COLO668 (cell line): ENCODE results near the gene DNAL1.

Source experiments
- DNase-seq: peaks from one replicate; lab custom pipeline; 2025; ENCODE audit not compliant: unreplicated experiment; lab: John Stamatoyannopoulos, UW

DNAL1 gene

GRCh38 chr14:73722581-73722980, 77.8 kb downstream of the DNAL1 start:
- DNase-seq = no peak

GRCh38 chr14:73723406-73723796, 78.6 kb downstream of the DNAL1 start:
- DNase-seq = no peak

GRCh38 chr14:73723797-73724661, 79.2 kb downstream of the DNAL1 start:
- no peak for DNase-seq

- DNase-seq = no peak
Measured at GRCh38 chr14:73724696-73725095, 79.9 kb downstream of the DNAL1 start.

GRCh38 chr14:73725116-73726024, 80.6 kb downstream of the DNAL1 start:
- DNase-seq = no peak

- DNase-seq = no peak
Measured at GRCh38 chr14:73726025-73726961, 81.5 kb downstream of the DNAL1 start.

- DNase-seq = no peak
Measured at GRCh38 chr14:73727166-73727565, 82.4 kb downstream of the DNAL1 start.

GRCh38 chr14:73728717-73729330, 84.0 kb downstream of the DNAL1 start:
- DNase-seq = peak; percentile 85

GRCh38 chr14:73729556-73730265, 84.9 kb downstream of the DNAL1 start:
- no peak for DNase-seq

GRCh38 chr14:73731111-73731510, 86.3 kb downstream of the DNAL1 start:
- no peak for DNase-seq

- DNase-seq = no peak
Measured at GRCh38 chr14:73732006-73732405, 87.2 kb downstream of the DNAL1 start.

GRCh38 chr14:73736842-73737241, 92.1 kb downstream of the DNAL1 start:
- no peak for DNase-seq

- DNase-seq = no peak
Measured at GRCh38 chr14:73738518-73739173, 93.9 kb downstream of the DNAL1 start.

- peak; percentile 17 for DNase-seq
Measured at GRCh38 chr14:73739174-73739898, 94.5 kb downstream of the DNAL1 start.

- DNase-seq = no peak
Measured at GRCh38 chr14:73739899-73740617, 95.3 kb downstream of the DNAL1 start.

GRCh38 chr14:73740618-73741326, 96.0 kb downstream of the DNAL1 start:
- DNase-seq = peak; percentile 44

- no peak for DNase-seq
Measured at GRCh38 chr14:73741386-73741875, 96.6 kb downstream of the DNAL1 start.
